ENCODE data around the gene C16orf74. TPM values are rescaled to one million over a fixed set of nuclear protein-coding genes. Genes with fewer than 3 reads are reported as not detected.

The C16orf74 gene
- total and polyA plus RNA-seq, 2 donors (not counting 1 experiment from before 2014, with no cell fraction given): 73.0 to 83.3 TPM

GRCh38 chr16:85660843-85661739, 89.8 kb downstream of the C16orf74 start:
- no peak overlapping the region for H3K27ac Mint-ChIP-seq
- POLR2A ChIA-PET: no interaction called here
- peaks cover 5 to 87% of the 10 kb centered on the region in 2 experiments for H3K36me3 ChIP-seq (replicated peaks in 1 of 2; ENCODE audit: control extremely low read depth in 1 of 2, control insufficient read depth in 1 of 2, extremely low read depth in 1 of 2, insufficient read depth in 2 of 2, low read length in 1 of 2)

More at GRCh38 chr16:85660843-85661739, 89.8 kb downstream of the C16orf74 start:
- no peaks in the 10 kb centered on the region for H3K27me3 Mint-ChIP-seq
- peaks cover 12% of the 10 kb centered on the region for H3K79me2 ChIP-seq (ENCODE audit: control insufficient read depth, insufficient read depth, low read length)
- no peak overlapping the region for H2AFZ ChIP-seq (ENCODE audit: insufficient read depth, low read depth, low read length, poor library complexity, severe bottlenecking)
- no peaks in the 10 kb centered on the region for H3K27me3 ChIP-seq (replicated peaks in 1 of 4; ENCODE audit: control extremely low read depth in 1 of 4, control insufficient read depth in 3 of 4, insufficient read depth in 4 of 4, low read length in 3 of 4)
- no peak overlapping the region for H3K4me3 ChIP-seq (ENCODE audit: control extremely low read depth in 1 of 5, extremely low read depth in 1 of 5, insufficient read depth in 1 of 5, low read depth in 2 of 5, low read length in 4 of 5)
- DNase-seq (no peak), ATAC-seq (ENCODE audit: low read depth) (no peak)
- WGBS (ENCODE audit: insufficient coverage): 96% methylated on average over 42 of the region's 42 CpGs
- H4K20me1 ChIP-seq (ENCODE audit: control insufficient read depth, insufficient read depth, low read length, poor library complexity, severe bottlenecking): peaks cover 68% of the 10 kb centered on the region
- H3K4me2 ChIP-seq (replicated peaks; ENCODE audit: low read depth, low read length, poor library complexity, severe bottlenecking): no peak overlapping the region
- H3K9me3 ChIP-seq (ENCODE audit: control extremely low read depth in 1 of 3, control insufficient read depth in 2 of 3, insufficient read depth in 1 of 3, low read length in 2 of 3): no peaks in the 10 kb centered on the region
- intact Hi-C loops (cut with micrococcal nuclease): no loop called here
- H3K4me1 ChIP-seq (ENCODE audit: control insufficient read depth in 2 of 2, insufficient read depth in 2 of 2, low read length in 2 of 2): no peaks in the 10 kb centered on the region
- no peak overlapping the region for H3K9ac ChIP-seq (ENCODE audit: low read length)
- TF ChIP-seq CTCF (IDR thresholded peaks at IDR 0.05): no peak
- TF ChIP-seq EZH2 (IDR thresholded peaks at IDR 0.05; ENCODE audit: borderline replicate concordance, insufficient read depth, low read depth, low read length, poor library complexity, severe bottlenecking): no peak
- no peak overlapping the region for H3K4me3 Mint-ChIP-seq
- H3K27ac ChIP-seq (ENCODE audit: low read length in 2 of 2): no peak overlapping the region
- H3K9me3 Mint-ChIP-seq (ENCODE audit: insufficient read depth): no peaks in the 10 kb centered on the region
- peaks cover 4% of the 10 kb centered on the region for H3K4me1 Mint-ChIP-seq
- CTCF ChIA-PET: interaction anchor here (0.6 to 6.7 kb wide), 10 partner anchors 12 to 305 kb away, joined by 3 to 58 read pairs (median 4); no protein-coding TSS in a partner anchor

Measured in B cell (primary cell).